DND-41 (cell line): ENCODE measurements around the gene LUZP2.

Experiments
- ATAC-seq: fragments of 200-7000 bp; cut with Tn5 transposase; 3 replicates; pipeline ENCODE4 v1.9.1; 2021; ENCODE audit warnings: low read depth; ENCODE audit not compliant: insufficient read depth
- DNase-seq: peaks from one replicate; pipeline ENCODE4 v3.0.0-alpha.2; 2020
- H2AFZ ChIP-seq: 2 replicates; pipeline ENCODE4 v1.6.0; 2012; ENCODE audit warnings: low read depth, low read length
- H3K27ac ChIP-seq: 2 replicates; pipeline ENCODE4 v1.5.1; 2012; ENCODE audit warnings: low read length, inconsistent platforms
- H3K27me3 ChIP-seq: fragments of 200-600 bp; sonication (generic); 2 replicates; pipeline ENCODE4 v1.6.0; 2012; ENCODE audit warnings: low read length, mild to moderate bottlenecking, inconsistent platforms; ENCODE audit not compliant: insufficient read depth, poor library complexity
- H3K36me3 ChIP-seq: 2 replicates; pipeline ENCODE4 v1.5.1; 2012; ENCODE audit warnings: low read length, inconsistent platforms; ENCODE audit not compliant: insufficient read depth
- H3K4me1 ChIP-seq: 2 replicates; pipeline ENCODE4 v1.5.1; 2012; ENCODE audit warnings: mild to moderate bottlenecking, low read length; ENCODE audit not compliant: insufficient read depth
- H3K4me2 ChIP-seq: 2 replicates; pipeline ENCODE4 v1.6.0; 2012; ENCODE audit warnings: mild to moderate bottlenecking, moderate library complexity, low read length, inconsistent platforms; ENCODE audit not compliant: insufficient read depth
- H3K4me3 ChIP-seq, 2 experiments: fragments of 200-600 bp in 1 of 2; shearing (Covaris generic) in 1 of 2; 2 replicates each; pipeline ENCODE4 v1.5.1; 2012 to 2016; ENCODE audit warnings: inconsistent platforms in 2 of 2, low read length in 2 of 2, mild to moderate bottlenecking in 2 of 2, low read depth in 1 of 2, moderate library complexity in 1 of 2
- H3K79me2 ChIP-seq: 2 replicates; pipeline ENCODE4 v1.6.0; 2012; ENCODE audit warnings: low read length, inconsistent platforms; ENCODE audit not compliant: insufficient read depth
- H3K9ac ChIP-seq: 2 replicates; pipeline ENCODE4 v1.6.0; 2012; ENCODE audit warnings: low read depth, mild to moderate bottlenecking, inconsistent platforms, low read length, moderate library complexity
- H3K9me3 ChIP-seq: 2 replicates; pipeline ENCODE4 v1.5.1; 2012; ENCODE audit warnings: low read length, moderate library complexity, mild to moderate bottlenecking, inconsistent platforms; ENCODE audit not compliant: insufficient read depth, severe bottlenecking
- H4K20me1 ChIP-seq: 2 replicates; pipeline ENCODE4 v1.6.0; 2012; ENCODE audit warnings: low read length; ENCODE audit not compliant: insufficient read depth
- EZH2 ChIP-seq: IDR thresholded peaks from 3 replicates; pipeline ENCODE4 v1.6.1; 2012; ENCODE audit warnings: borderline replicate concordance, low read depth, mild to moderate bottlenecking, moderate library complexity, low read length, inconsistent platforms; ENCODE audit not compliant: severe bottlenecking
- TF ChIP-seq, protein P1 (sequence below): IDR thresholded peaks from 2 replicates; pipeline ENCODE4 v1.5.1; 2012; ENCODE audit warnings: borderline replicate concordance, low read length, moderate library complexity, mild to moderate bottlenecking; ENCODE audit not compliant: poor library complexity, severe bottlenecking; ENCODE audit errors: extremely low read depth

LUZP2 gene

GRCh38 chr11:24653901-24654300 lies 157.0 kb downstream of the LUZP2 start:
- no peak overlapping the region for H3K4me3 ChIP-seq
- no peaks in the 10 kb centered on the region for H3K9me3 ChIP-seq
- H3K9ac ChIP-seq: no peak overlapping the region
- H3K27me3 ChIP-seq: no peaks in the 10 kb centered on the region
- no peak overlapping the region for H3K27ac ChIP-seq
- H2AFZ ChIP-seq: no peak overlapping the region
- no peaks in the 10 kb centered on the region for H3K36me3 ChIP-seq
- no peak for TF ChIP-seq EZH2
- TF ChIP-seq, protein P1, sequence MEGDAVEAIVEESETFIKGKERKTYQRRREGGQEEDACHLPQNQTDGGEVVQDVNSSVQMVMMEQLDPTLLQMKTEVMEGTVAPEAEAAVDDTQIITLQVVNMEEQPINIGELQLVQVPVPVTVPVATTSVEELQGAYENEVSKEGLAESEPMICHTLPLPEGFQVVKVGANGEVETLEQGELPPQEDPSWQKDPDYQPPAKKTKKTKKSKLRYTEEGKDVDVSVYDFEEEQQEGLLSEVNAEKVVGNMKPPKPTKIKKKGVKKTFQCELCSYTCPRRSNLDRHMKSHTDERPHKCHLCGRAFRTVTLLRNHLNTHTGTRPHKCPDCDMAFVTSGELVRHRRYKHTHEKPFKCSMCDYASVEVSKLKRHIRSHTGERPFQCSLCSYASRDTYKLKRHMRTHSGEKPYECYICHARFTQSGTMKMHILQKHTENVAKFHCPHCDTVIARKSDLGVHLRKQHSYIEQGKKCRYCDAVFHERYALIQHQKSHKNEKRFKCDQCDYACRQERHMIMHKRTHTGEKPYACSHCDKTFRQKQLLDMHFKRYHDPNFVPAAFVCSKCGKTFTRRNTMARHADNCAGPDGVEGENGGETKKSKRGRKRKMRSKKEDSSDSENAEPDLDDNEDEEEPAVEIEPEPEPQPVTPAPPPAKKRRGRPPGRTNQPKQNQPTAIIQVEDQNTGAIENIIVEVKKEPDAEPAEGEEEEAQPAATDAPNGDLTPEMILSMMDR: no peak
- H4K20me1 ChIP-seq: no peaks in the 10 kb centered on the region
- no peaks in the 10 kb centered on the region for H3K4me1 ChIP-seq
- no peaks in the 10 kb centered on the region for H3K79me2 ChIP-seq
- ATAC-seq (no peak), DNase-seq (no peak)
- H3K4me2 ChIP-seq: no peak overlapping the region

DNA sequence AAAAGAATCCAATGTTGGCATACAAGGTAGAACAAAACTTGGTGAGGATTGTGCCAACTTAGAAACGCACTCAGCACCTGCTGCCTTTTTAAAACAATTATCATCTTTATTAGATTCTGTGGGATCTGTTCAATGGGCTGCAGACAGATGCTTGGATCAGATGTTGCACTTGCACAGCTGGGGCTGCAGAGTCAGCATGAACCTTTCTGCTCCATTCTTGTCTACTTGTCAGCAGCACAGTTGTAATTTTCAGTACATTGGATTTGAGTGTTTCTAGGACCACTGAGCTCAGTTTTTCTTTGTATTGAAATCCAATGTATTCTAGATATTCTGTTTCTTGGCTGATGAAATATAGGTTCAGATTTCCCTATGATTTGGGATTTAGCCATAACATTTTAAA lies 164.5 kb downstream of the LUZP2 start:
- Histone ChIP-seq H3K36me3 (no peaks in the 10 kb centered on the region), H3K9me3 (peaks cover 5% of the 10 kb centered on the region), H3K4me3 (no peak overlapping the region), H2AFZ (no peak overlapping the region), H3K4me2 (no peak overlapping the region), H3K79me2 (no peaks in the 10 kb centered on the region), H3K27me3 (no peaks in the 10 kb centered on the region), H4K20me1 (no peaks in the 10 kb centered on the region), H3K9ac (no peak overlapping the region), H3K4me1 (no peaks in the 10 kb centered on the region), H3K27ac (no peak overlapping the region)
- ATAC-seq (no peak), DNase-seq (no peak)
- TF ChIP-seq, protein P1: no peak
- no peak for TF ChIP-seq EZH2

DNA sequence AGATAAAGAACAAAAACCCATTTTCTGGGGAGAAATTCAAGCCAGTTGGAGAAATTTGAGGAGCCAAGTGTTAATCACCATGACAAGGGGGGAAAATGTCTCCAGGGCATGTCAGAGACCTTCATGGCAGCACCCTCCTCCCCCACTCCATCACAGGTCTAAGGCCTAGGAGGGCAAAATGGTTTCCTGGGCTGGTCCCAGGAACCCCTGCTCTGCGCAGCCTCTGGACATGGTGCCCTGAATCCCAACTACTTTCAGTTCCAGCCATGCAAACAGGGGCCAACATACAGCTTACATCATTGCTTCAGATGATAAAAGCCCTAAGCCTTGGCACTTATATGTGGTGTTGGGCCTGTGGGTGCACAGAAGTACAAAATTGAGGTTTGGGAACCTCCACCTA lies 167.5 kb downstream of the LUZP2 start:
- Histone ChIP-seq H3K27me3 (no peaks in the 10 kb centered on the region), H3K4me2 (no peak overlapping the region), H3K36me3 (no peaks in the 10 kb centered on the region), H3K4me3 (no peak overlapping the region), H3K4me1 (no peaks in the 10 kb centered on the region), H3K9ac (no peak overlapping the region), H2AFZ (no peak overlapping the region), H3K27ac (no peak overlapping the region), H3K79me2 (no peaks in the 10 kb centered on the region), H4K20me1 (no peaks in the 10 kb centered on the region), H3K9me3 (peaks cover 5% of the 10 kb centered on the region)
- ATAC-seq (no peak), DNase-seq (no peak)
- TF ChIP-seq, protein P1: no peak
- no peak for TF ChIP-seq EZH2
